Liver (tissue), 9 donors: ENCODE results near the gene ANKRD11. TPM values are rescaled to one million over a fixed set of nuclear protein-coding genes. Genes with fewer than 3 reads are reported as not detected.

Experiments
- DNase-seq: peaks from one replicate; pipeline ENCODE4 v3.0.0-alpha.2; 2017; ENCODE audit warnings: low spot score
- H3K27ac ChIP-seq, 2 donors: one replicate each; pipeline ENCODE4 v1.7.0; 2013; ENCODE audit warnings: inconsistent platforms in 2 of 2, low read length in 2 of 2, control low read depth in 1 of 2, low read depth in 1 of 2, mild to moderate bottlenecking in 1 of 2
- H3K27me3 ChIP-seq, 4 donors: one replicate each; pipeline versions ENCODE4 v1.6.1 to v1.7.0; 2013; ENCODE audit warnings: low read length in 3 of 4, inconsistent platforms in 1 of 4, mild to moderate bottlenecking in 1 of 4, moderate library complexity in 1 of 4; ENCODE audit not compliant: control insufficient read depth in 4 of 4, insufficient read depth in 4 of 4
- H3K36me3 ChIP-seq, 4 donors: one replicate each; pipeline versions ENCODE4 v1.6.1 to v1.7.0; 2013; ENCODE audit warnings: low read length in 3 of 4, mild to moderate bottlenecking in 3 of 4, low read depth in 1 of 4, moderate library complexity in 1 of 4; ENCODE audit not compliant: control insufficient read depth in 4 of 4, insufficient read depth in 3 of 4
- H3K4me1 ChIP-seq, 4 donors: one replicate each; pipeline versions ENCODE4 v1.6.1 to v1.7.0; 2013; ENCODE audit warnings: low read length in 3 of 4, mild to moderate bottlenecking in 3 of 4, moderate library complexity in 1 of 4; ENCODE audit not compliant: control insufficient read depth in 4 of 4, insufficient read depth in 4 of 4
- H3K4me3 ChIP-seq, 3 donors: one replicate each; pipeline versions ENCODE4 v1.6.1 to v1.7.0; 2013; ENCODE audit warnings: low read length in 3 of 3, control low read depth in 1 of 3, low read depth in 1 of 3, mild to moderate bottlenecking in 1 of 3
- H3K9ac ChIP-seq, 2 donors: one replicate each; pipeline ENCODE4 v1.7.0; 2013; ENCODE audit warnings: low read length in 2 of 2, mild to moderate bottlenecking in 2 of 2, moderate library complexity in 2 of 2, control low read depth in 1 of 2, low read depth in 1 of 2
- H3K9me3 ChIP-seq, 4 donors: one replicate each; pipeline versions ENCODE4 v1.6.1 to v1.7.0; 2013; ENCODE audit warnings: low read length in 3 of 4; ENCODE audit not compliant: control insufficient read depth in 4 of 4
- ATF3 ChIP-seq: IDR thresholded peaks from 2 replicates; pipeline ENCODE4 v1.6.1; 2016; ENCODE audit warnings: antibody characterized with exemption
- EGR1 ChIP-seq, 2 donors: IDR thresholded peaks; 2 replicates each; pipeline ENCODE4 v1.6.1; 2016 to 2018; ENCODE audit warnings: antibody characterized with exemption in 2 of 2, low read depth in 2 of 2
- FOXA1 ChIP-seq: IDR thresholded peaks from 2 replicates; pipeline ENCODE4 v1.6.1; 2016; ENCODE audit warnings: antibody characterized with exemption
- FOXA2 ChIP-seq: IDR thresholded peaks from 2 replicates; pipeline ENCODE4 v1.6.1; 2016; ENCODE audit warnings: antibody characterized with exemption
- GABPA ChIP-seq, 2 donors: IDR thresholded peaks in 1 of 2; conservative IDR thresholded peaks in 1 of 2; 2 replicates each; pipeline ENCODE4 v1.6.1; 2016; ENCODE audit warnings: antibody characterized with exemption in 2 of 2, mild to moderate bottlenecking in 1 of 2, moderate library complexity in 1 of 2
- HNF4A ChIP-seq, 2 donors: conservative IDR thresholded peaks; 2 replicates each; pipeline ENCODE4 v1.6.1; 2016; ENCODE audit warnings: antibody characterized with exemption in 2 of 2, mild to moderate bottlenecking in 2 of 2
- HNF4G ChIP-seq: IDR thresholded peaks from 2 replicates; pipeline ENCODE4 v1.6.1; 2016; ENCODE audit warnings: antibody characterized with exemption
- JUND ChIP-seq, 2 donors: IDR thresholded peaks; 2 replicates each; pipeline ENCODE4 v1.6.1; 2016; ENCODE audit warnings: antibody characterized with exemption in 2 of 2
- MAX ChIP-seq: IDR thresholded peaks from 2 replicates; pipeline ENCODE4 v1.6.1; 2016; ENCODE audit warnings: antibody characterized with exemption
- NR2F2 ChIP-seq: IDR thresholded peaks from 2 replicates; pipeline ENCODE4 v1.6.1; 2016; ENCODE audit warnings: antibody characterized with exemption
- RAD21 ChIP-seq, 2 donors: IDR thresholded peaks; 2 replicates each; pipeline ENCODE4 v1.6.1; 2016; ENCODE audit warnings: antibody characterized with exemption in 2 of 2, mild to moderate bottlenecking in 2 of 2
- REST ChIP-seq: IDR thresholded peaks from 2 replicates; pipeline ENCODE4 v1.6.1; 2016; ENCODE audit warnings: antibody characterized with exemption, mild to moderate bottlenecking
- RXRA ChIP-seq, 2 donors: IDR thresholded peaks; 2 replicates each; pipeline ENCODE4 v1.6.1; 2017 to 2018; ENCODE audit warnings: antibody characterized with exemption in 2 of 2, mild to moderate bottlenecking in 1 of 2
- SP1 ChIP-seq: IDR thresholded peaks from 2 replicates; pipeline ENCODE4 v1.6.1; 2018; ENCODE audit warnings: antibody characterized with exemption, mild to moderate bottlenecking
- TAF1 ChIP-seq: conservative IDR thresholded peaks from 2 replicates; pipeline ENCODE4 v1.6.1; 2016; ENCODE audit warnings: antibody characterized with exemption, mild to moderate bottlenecking
- YY1 ChIP-seq: IDR thresholded peaks from 2 replicates; pipeline ENCODE4 v1.6.1; 2016; ENCODE audit warnings: antibody characterized with exemption, mild to moderate bottlenecking
- WGBS: extraction: QIAGEN DNeasy Blood & Tissue Kit; methylation state at CpG from one replicate; pipeline ENCODE4 v1.1.7; 2013; 5-methylcytosine and 5-hydroxymethylcytosine counted together
- polyA plus RNA-seq, 2 donors: library from polyadenylated mRNA; stranded (reverse) in 1 of 2; unstranded in 1 of 2; fragments of 200-250 nt in 1 of 2; fragments of >200 nt in 1 of 2; fragmentation: Nextera tagmentation in 1 of 2; extraction: Ambion mirVana in 1 of 2; gene quantifications; one replicate each; pipeline versions ENCODE4 v1.2.1 to v1.2.3, GENCODE V29; 2013 to 2015
- total RNA-seq, 2 donors: library from RNA; depleted of rRNA; stranded (reverse); fragments of >200 nt; gene quantifications; one replicate each; pipeline ENCODE4 v1.2.3, GENCODE V29; 2014
- TF ChIP-seq, protein P1 (sequence below): fragments of 150-350 bp; IDR thresholded peaks from 2 replicates; pipeline ENCODE4 v1.5.1; 2017; ENCODE audit warnings: improper control_type of control experiment, low read depth, low read length; ENCODE audit not compliant: missing input control
- TF ChIP-seq, protein P2 (sequence below): IDR thresholded peaks from 2 replicates; pipeline ENCODE4 v1.6.1; 2016; ENCODE audit warnings: antibody characterized with exemption
- donor health status: healthy.
- donor health status: healthy.
- donor health status: healthy.
- donor health status: healthy.
- donor health status: healthy.

ANKRD11 gene
- total and polyA plus RNA-seq, 4 donors = 16.3 to 55.1 (median 28.0) TPM

- no peak for DNase-seq
- no peak overlapping the region for H3K9ac ChIP-seq
- TF ChIP-seq FOXA2 (no peak), NR2F2 (no peak), SP1 (no peak), EGR1 (IDR thresholded peaks at IDR 0.05; ENCODE audit: low read depth in 2 of 2) (no peak), RXRA (IDR thresholded peaks at IDR 0.05) (no peak), MAX (no peak), ATF3 (no peak), FOXA1 (no peak), YY1 (no peak), REST (no peak), HNF4A (conservative IDR thresholded peaks at IDR 0.05) (no peak), JUND (IDR thresholded peaks at IDR 0.05) (no peak), HNF4G (no peak), GABPA (IDR thresholded peaks at IDR 0.05 in 1 of 2, conservative IDR thresholded peaks at IDR 0.05 in 1 of 2) (no peak), RAD21 (IDR thresholded peaks at IDR 0.05) (no peak), TAF1 (no peak)
- TF ChIP-seq, protein P1, sequence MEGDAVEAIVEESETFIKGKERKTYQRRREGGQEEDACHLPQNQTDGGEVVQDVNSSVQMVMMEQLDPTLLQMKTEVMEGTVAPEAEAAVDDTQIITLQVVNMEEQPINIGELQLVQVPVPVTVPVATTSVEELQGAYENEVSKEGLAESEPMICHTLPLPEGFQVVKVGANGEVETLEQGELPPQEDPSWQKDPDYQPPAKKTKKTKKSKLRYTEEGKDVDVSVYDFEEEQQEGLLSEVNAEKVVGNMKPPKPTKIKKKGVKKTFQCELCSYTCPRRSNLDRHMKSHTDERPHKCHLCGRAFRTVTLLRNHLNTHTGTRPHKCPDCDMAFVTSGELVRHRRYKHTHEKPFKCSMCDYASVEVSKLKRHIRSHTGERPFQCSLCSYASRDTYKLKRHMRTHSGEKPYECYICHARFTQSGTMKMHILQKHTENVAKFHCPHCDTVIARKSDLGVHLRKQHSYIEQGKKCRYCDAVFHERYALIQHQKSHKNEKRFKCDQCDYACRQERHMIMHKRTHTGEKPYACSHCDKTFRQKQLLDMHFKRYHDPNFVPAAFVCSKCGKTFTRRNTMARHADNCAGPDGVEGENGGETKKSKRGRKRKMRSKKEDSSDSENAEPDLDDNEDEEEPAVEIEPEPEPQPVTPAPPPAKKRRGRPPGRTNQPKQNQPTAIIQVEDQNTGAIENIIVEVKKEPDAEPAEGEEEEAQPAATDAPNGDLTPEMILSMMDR = no peak
- TF ChIP-seq, protein P2, sequence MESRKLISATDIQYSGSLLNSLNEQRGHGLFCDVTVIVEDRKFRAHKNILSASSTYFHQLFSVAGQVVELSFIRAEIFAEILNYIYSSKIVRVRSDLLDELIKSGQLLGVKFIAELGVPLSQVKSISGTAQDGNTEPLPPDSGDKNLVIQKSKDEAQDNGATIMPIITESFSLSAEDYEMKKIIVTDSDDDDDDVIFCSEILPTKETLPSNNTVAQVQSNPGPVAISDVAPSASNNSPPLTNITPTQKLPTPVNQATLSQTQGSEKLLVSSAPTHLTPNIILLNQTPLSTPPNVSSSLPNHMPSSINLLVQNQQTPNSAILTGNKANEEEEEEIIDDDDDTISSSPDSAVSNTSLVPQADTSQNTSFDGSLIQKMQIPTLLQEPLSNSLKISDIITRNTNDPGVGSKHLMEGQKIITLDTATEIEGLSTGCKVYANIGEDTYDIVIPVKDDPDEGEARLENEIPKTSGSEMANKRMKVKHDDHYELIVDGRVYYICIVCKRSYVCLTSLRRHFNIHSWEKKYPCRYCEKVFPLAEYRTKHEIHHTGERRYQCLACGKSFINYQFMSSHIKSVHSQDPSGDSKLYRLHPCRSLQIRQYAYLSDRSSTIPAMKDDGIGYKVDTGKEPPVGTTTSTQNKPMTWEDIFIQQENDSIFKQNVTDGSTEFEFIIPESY = no peak
- H3K27me3 ChIP-seq = no peaks in the 10 kb centered on the region
- no peak overlapping the region for H3K27ac ChIP-seq
- no peaks in the 10 kb centered on the region for H3K9me3 ChIP-seq
- 42% methylated on average over 3 of the region's 3 CpGs for WGBS
- no peaks in the 10 kb centered on the region for H3K36me3 ChIP-seq
- peaks cover 28 to 66% (median 52%) of the 10 kb centered on the region in 4 donors for H3K4me1 ChIP-seq
- no peak overlapping the region for H3K4me3 ChIP-seq
Observed at GRCh38 chr16:89444728-89445127, 45.6 kb downstream of the ANKRD11 start.
